ENCODE data around the gene ABHD12. TPM values are rescaled to one million over a fixed set of nuclear protein-coding genes. Genes with fewer than 3 reads are reported as not detected.
"Not testable (repeated sequence)": the region's sequence is repeated elsewhere in the genome, so short reads cannot be mapped to it uniquely, and the experiment has no call there.

ABHD12 gene
- total RNA-seq, 4 donors from 2014 or later: 41.6 to 75.8 (median 52.3) TPM

DNA sequence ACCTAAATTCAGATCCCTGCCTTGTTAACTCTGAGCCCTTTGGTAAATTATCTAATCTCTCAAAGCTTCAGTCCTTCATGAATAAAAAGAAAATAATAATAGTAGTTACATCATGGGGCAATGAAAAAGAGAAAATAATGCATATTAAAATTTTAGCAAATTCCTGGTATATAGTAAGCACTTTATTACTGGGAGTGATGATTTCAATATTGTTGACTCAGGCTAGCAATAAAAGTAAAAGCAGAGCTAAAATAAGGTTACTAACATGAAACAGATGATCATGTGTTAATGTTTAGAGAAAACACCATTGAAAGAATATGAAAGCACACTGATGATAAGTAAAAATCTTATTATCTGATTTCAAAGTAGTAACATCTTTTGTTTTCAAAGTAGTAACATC, 30.5 kb upstream of the ABHD12 start:
- DNase-seq (ENCODE audit: low spot score in 2 of 2): no peak

GRCh38 chr20:25418776-25419175, 28.1 kb upstream of the ABHD12 start:
- H3K4me1 ChIP-seq: no peaks in the 10 kb centered on the region
- no peak for DNase-seq (ENCODE audit: low spot score in 2 of 2)
- H3K27me3 ChIP-seq: no peaks in the 10 kb centered on the region
- TF ChIP-seq, protein P1, sequence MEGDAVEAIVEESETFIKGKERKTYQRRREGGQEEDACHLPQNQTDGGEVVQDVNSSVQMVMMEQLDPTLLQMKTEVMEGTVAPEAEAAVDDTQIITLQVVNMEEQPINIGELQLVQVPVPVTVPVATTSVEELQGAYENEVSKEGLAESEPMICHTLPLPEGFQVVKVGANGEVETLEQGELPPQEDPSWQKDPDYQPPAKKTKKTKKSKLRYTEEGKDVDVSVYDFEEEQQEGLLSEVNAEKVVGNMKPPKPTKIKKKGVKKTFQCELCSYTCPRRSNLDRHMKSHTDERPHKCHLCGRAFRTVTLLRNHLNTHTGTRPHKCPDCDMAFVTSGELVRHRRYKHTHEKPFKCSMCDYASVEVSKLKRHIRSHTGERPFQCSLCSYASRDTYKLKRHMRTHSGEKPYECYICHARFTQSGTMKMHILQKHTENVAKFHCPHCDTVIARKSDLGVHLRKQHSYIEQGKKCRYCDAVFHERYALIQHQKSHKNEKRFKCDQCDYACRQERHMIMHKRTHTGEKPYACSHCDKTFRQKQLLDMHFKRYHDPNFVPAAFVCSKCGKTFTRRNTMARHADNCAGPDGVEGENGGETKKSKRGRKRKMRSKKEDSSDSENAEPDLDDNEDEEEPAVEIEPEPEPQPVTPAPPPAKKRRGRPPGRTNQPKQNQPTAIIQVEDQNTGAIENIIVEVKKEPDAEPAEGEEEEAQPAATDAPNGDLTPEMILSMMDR (IDR thresholded peaks at IDR 0.05): no peak
- TF ChIP-seq POLR2A (IDR thresholded peaks at IDR 0.05) (no peak), EP300 (IDR thresholded peaks at IDR 0.05) (no peak), POLR2AphosphoS5 (IDR thresholded peaks at IDR 0.05) (no peak)
- H3K27ac ChIP-seq: no peak overlapping the region
- WGBS: 67% methylated on average over 1 of the region's 1 CpG
- H3K4me3 ChIP-seq: no peak overlapping the region
- peaks cover 5% of the 10 kb centered on the region for H3K36me3 ChIP-seq
- no peaks in the 10 kb centered on the region for H3K9me3 ChIP-seq

More for the DNA sequence above, 30.5 kb upstream of the ABHD12 start:
- no peak overlapping the region for H3K27ac ChIP-seq
- TF ChIP-seq EP300 (IDR thresholded peaks at IDR 0.05): no peak
- H3K36me3 ChIP-seq: peaks cover 5% of the 10 kb centered on the region
- H3K4me1 ChIP-seq: no peaks in the 10 kb centered on the region
- H3K4me3 ChIP-seq: no peak overlapping the region
- no peaks in the 10 kb centered on the region for H3K27me3 ChIP-seq
- H3K9me3 ChIP-seq: no peaks in the 10 kb centered on the region

DNA sequence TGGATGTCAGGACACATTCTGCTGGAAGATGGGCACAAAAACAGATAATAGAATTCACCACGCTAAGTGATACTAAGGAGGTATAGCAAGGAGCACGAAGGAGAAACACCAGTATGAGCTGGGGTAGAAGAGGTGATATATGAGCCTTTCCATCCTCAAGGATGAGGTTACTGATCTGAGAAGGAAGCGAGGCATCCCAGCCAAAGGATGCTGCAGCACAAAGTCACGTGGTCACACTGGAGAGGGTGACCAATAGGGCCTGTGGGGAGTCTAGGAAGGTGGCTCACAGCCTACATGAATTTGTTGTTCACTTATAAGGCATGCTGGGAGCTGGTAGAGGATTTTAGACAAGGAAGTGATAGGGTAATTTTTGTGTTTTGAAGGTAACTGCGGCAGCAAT, 18.3 kb upstream of the ABHD12 start:
- no peaks in the 10 kb centered on the region for H3K9me3 ChIP-seq
- DNase-seq (ENCODE audit: low spot score in 2 of 2): no peak
- no peak overlapping the region for H3K27ac ChIP-seq
- no peak overlapping the region for H3K4me3 ChIP-seq
- WGBS: 92% methylated on average over 5 of the region's 5 CpGs
- H3K27me3 ChIP-seq: no peaks in the 10 kb centered on the region
- TF ChIP-seq POLR2AphosphoS5 (IDR thresholded peaks at IDR 0.05) (no peak), EP300 (IDR thresholded peaks at IDR 0.05) (no peak), POLR2A (IDR thresholded peaks at IDR 0.05) (no peak)
- TF ChIP-seq, protein P1 (IDR thresholded peaks at IDR 0.05): no peak
- H3K36me3 ChIP-seq: no peaks in the 10 kb centered on the region
- peaks cover 15% of the 10 kb centered on the region for H3K4me1 ChIP-seq

DNA sequence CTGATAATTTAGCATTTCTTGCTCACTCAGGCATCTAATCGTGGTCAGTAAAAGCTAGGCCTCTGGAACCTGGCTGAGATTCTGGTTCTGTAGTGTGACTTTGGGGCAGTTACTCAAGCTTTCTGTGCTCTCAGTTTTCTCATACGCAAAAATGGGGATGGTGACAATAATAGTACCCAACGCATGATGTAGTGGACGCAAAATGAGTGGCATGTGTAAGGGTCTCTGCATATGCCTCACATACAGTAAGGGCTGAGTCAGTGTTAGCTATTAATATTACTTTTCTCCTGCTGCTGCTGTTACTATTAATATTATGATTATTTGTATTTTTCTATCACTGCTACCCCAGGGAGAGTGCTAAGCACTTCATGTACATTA, 17.5 kb upstream of the ABHD12 start:
- peak overlapping the region; percentile 75 for H3K4me3 ChIP-seq
- DNase-seq (ENCODE audit: low spot score in 2 of 2): no peak
- WGBS: 1% methylated on average over 4 of the region's 4 CpGs
- H3K4me1 ChIP-seq: peaks cover 15% of the 10 kb centered on the region
- no peak for TF ChIP-seq POLR2AphosphoS5 (IDR thresholded peaks at IDR 0.05)
- TF ChIP-seq EP300 (IDR thresholded peaks at IDR 0.05): no peak
- TF ChIP-seq POLR2A (IDR thresholded peaks at IDR 0.05): no peak
- TF ChIP-seq, protein P1 (IDR thresholded peaks at IDR 0.05): no peak
- no peaks in the 10 kb centered on the region for H3K36me3 ChIP-seq
- H3K9me3 ChIP-seq: no peaks in the 10 kb centered on the region
- H3K27ac ChIP-seq: no peak overlapping the region
- H3K27me3 ChIP-seq: no peaks in the 10 kb centered on the region

GRCh38 chr20:25407311-25408169, 16.9 kb upstream of the ABHD12 start, which contains the start of gene GINS1:
Gene GINS1, plus strand, starts transcription at chr20:25407673. Its CDS starts 148 bp downstream, at chr20:25407821.
- TF ChIP-seq POLR2AphosphoS5 (IDR thresholded peaks at IDR 0.05) (peak in 1 of 3 donors; percentile 88), POLR2A (IDR thresholded peaks at IDR 0.05) (no peak)
- 2% methylated on average over 32 of the region's 56 CpGs for WGBS

GRCh38 chr20:25402583-25402982, 11.9 kb upstream of the ABHD12 start:
- peaks cover 19% of the 10 kb centered on the region for H3K4me1 ChIP-seq
- H3K36me3 ChIP-seq: no peaks in the 10 kb centered on the region
- H3K27me3 ChIP-seq: no peaks in the 10 kb centered on the region
- TF ChIP-seq EP300 (IDR thresholded peaks at IDR 0.05): no peak
- TF ChIP-seq, protein P1 (IDR thresholded peaks at IDR 0.05): no peak
- no peak for TF ChIP-seq POLR2AphosphoS5 (IDR thresholded peaks at IDR 0.05)
- no peak for TF ChIP-seq POLR2A (IDR thresholded peaks at IDR 0.05)
- no peaks in the 10 kb centered on the region for H3K9me3 ChIP-seq
- no peak for DNase-seq (ENCODE audit: low spot score in 2 of 2)
- H3K4me3 ChIP-seq: no peak overlapping the region
- WGBS: 96% methylated on average over 7 of the region's 7 CpGs
- H3K27ac ChIP-seq: no peak overlapping the region

More at GRCh38 chr20:25407311-25408169, 16.9 kb upstream of the ABHD12 start, which contains the start of gene GINS1:
- Histone ChIP-seq H3K27ac (peak within 1 kb of the TSS; percentile 72), H3K4me3 (peak within 1 kb of the TSS; percentile 75), H3K36me3 (no peaks in the 10 kb centered on the region), H3K4me1 (peaks cover 15% of the 10 kb centered on the region), H3K9me3 (no peaks in the 10 kb centered on the region), H3K27me3 (no peaks in the 10 kb centered on the region)
- peak; percentile 83 for DNase-seq (ENCODE audit: low spot score in 2 of 2)

DNA sequence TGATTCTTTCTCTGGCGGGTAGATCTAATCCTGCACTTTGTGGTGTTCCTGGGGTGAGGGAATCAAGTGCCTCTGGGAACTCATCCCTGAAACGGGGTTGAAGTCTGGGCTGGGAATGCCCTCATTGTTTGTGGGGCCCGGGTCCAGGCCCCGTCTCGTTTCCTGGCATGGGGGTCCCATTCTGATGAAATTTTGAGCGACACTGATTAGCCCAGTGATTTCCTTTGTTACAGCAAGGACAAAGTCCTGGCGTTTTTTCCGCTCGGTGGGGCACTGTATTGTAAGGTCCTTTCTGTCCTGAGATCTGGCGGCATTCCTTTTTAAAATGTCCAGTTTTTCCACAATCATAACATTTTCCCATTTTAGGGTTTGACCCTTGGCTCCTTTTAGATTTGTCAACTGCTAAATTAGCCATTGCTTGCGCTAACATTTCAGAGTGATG, 9.7 kb upstream of the ABHD12 start:
- H3K4me1 ChIP-seq: peaks cover 20% of the 10 kb centered on the region
- H3K4me3 ChIP-seq; DNase-seq (ENCODE audit: low spot score in 2 of 2); H3K27ac ChIP-seq; H3K9me3 ChIP-seq; H3K27me3 ChIP-seq; H3K36me3 ChIP-seq: not testable (repeated sequence)
- WGBS: 86% methylated on average over 11 of the region's 11 CpGs
